Thoracic aorta (tissue), 2 donors: ENCODE measurements around the gene CYREN. TPM values are rescaled to one million over a fixed set of nuclear protein-coding genes. Genes with fewer than 3 reads are reported as not detected.
A peak's percentile ranks its signal among the peaks of the same experiment; 100 is the strongest.

Experiments
- ATAC-seq: fragments of 150-250 bp; one replicate; pipeline ENCODE4 v1.8.0; 2017; ENCODE audit warnings: low read depth; ENCODE audit not compliant: insufficient number of reproducible peaks, low FRiP score
- DNase-seq: peaks from one replicate; pipeline ENCODE4 v3.0.0-alpha.2; 2020; ENCODE audit warnings: low spot score
- H3K27ac ChIP-seq, 2 donors: fragments of 200-600 bp; sonication (generic); 1 replicate in 1 of 2; 2 replicates in 1 of 2; pipeline ENCODE4 v1.5.1; 2016; ENCODE audit warnings: mild to moderate bottlenecking in 2 of 2, moderate library complexity in 2 of 2
- H3K27me3 ChIP-seq: fragments of 200-600 bp; sonication (generic); replicated peaks from 2 replicates; pipeline ENCODE4 v1.6.0; 2016; ENCODE audit warnings: mild to moderate bottlenecking; ENCODE audit not compliant: insufficient read depth
- H3K36me3 ChIP-seq: fragments of 200-600 bp; sonication (generic); one replicate; pipeline ENCODE4 v1.5.1; 2016
- H3K4me1 ChIP-seq, 2 donors: fragments of 200-600 bp; sonication (generic); 1 replicate in 1 of 2; 2 replicates in 1 of 2; pipeline versions ENCODE4 v1.5.1 to v1.6.0; 2016; ENCODE audit warnings: low read depth in 2 of 2, mild to moderate bottlenecking in 1 of 2; ENCODE audit not compliant: control insufficient read depth in 1 of 2
- H3K4me3 ChIP-seq: fragments of 200-600 bp; sonication (generic); 2 replicates; pipeline ENCODE4 v1.5.1; 2016; ENCODE audit warnings: mild to moderate bottlenecking
- H3K9me3 ChIP-seq: fragments of 200-600 bp; sonication (generic); 2 replicates; pipeline ENCODE4 v1.5.1; 2016
- CTCF ChIP-seq: fragments of 200-600 bp; sonication (generic); IDR thresholded peaks from one replicate; pipeline ENCODE4 v1.5.1; 2019; ENCODE audit warnings: antibody characterized with exemption
- total RNA-seq, 2 donors: library from RNA; depleted of rRNA; stranded (reverse); fragments of >200 nt; gene quantifications; one replicate each; pipeline versions ENCODE4 v1.1.0 to v1.2.3, GENCODE V29; 2016

The CYREN gene
- total RNA-seq, 2 donors from 2014 or later = 37.6 to 54.1 TPM

GRCh38 chr7:135211179-135211945, 40.9 kb upstream of the CYREN start, which contains the start of gene WDR91:
WDR91 (minus strand) TSS chr7:135211526; CDS start chr7:135211502, 24 bp downstream.
- Histone ChIP-seq H3K4me3 (peak within 1 kb of the TSS; percentile 89), H3K27ac (peak within 1 kb of the TSS; percentile 94 to 96), H3K9me3 (no peaks in the 10 kb centered on the region), H3K4me1 (peaks cover 12 to 43% of the 10 kb centered on the region in 2 donors), H3K36me3 (no peaks in the 10 kb centered on the region), H3K27me3 (no peaks in the 10 kb centered on the region)
- ATAC-seq (peak; percentile 85), DNase-seq (peak; percentile 78)
- peak; percentile 18 for TF ChIP-seq CTCF

- ATAC-seq = no peak
- Histone ChIP-seq H3K9me3 (no peaks in the 10 kb centered on the region), H3K4me3 (peak overlapping the region; percentile 89), H3K4me1 (peaks cover 12 to 43% of the 10 kb centered on the region in 2 donors), H3K27ac (peak overlapping the region; percentile 94 to 96), H3K36me3 (peaks cover 2% of the 10 kb centered on the region), H3K27me3 (no peaks in the 10 kb centered on the region)
- no peak for TF ChIP-seq CTCF
- DNase-seq = no peak
Measured at GRCh38 chr7:135210888-135211178, 40.3 kb upstream of the CYREN start.

GRCh38 chr7:135209225-135209834, 38.8 kb upstream of the CYREN start:
- DNase-seq (no peak), ATAC-seq (no peak)
- Histone ChIP-seq H3K9me3 (no peaks in the 10 kb centered on the region), H3K27me3 (no peaks in the 10 kb centered on the region), H3K36me3 (peaks cover 8% of the 10 kb centered on the region), H3K27ac (no peak overlapping the region), H3K4me3 (peak overlapping the region; percentile 15), H3K4me1 (peaks cover 12 to 47% of the 10 kb centered on the region in 2 donors)
- TF ChIP-seq CTCF = no peak

GRCh38 chr7:135208102-135208793, 37.7 kb upstream of the CYREN start:
- peak overlapping the region; percentile 15 for H3K4me3 ChIP-seq
- peaks cover 17% of the 10 kb centered on the region for H3K36me3 ChIP-seq
- DNase-seq (no peak), ATAC-seq (no peak)
- no peaks in the 10 kb centered on the region for H3K27me3 ChIP-seq
- no peak for TF ChIP-seq CTCF
- H3K27ac ChIP-seq = peak overlapping the region in 1 of 2 donors; percentile 5
- H3K4me1 ChIP-seq = peaks cover 12 to 55% of the 10 kb centered on the region in 2 donors
- no peaks in the 10 kb centered on the region for H3K9me3 ChIP-seq

- ATAC-seq = no peak
Measured at GRCh38 chr7:135207406-135208101, 37.0 kb upstream of the CYREN start.

More at GRCh38 chr7:135207406-135208101, 37.0 kb upstream of the CYREN start:
- DNase-seq = no peak
- H3K36me3 ChIP-seq = peaks cover 17% of the 10 kb centered on the region
- no peaks in the 10 kb centered on the region for H3K27me3 ChIP-seq
- no peak for TF ChIP-seq CTCF
- no peak overlapping the region for H3K27ac ChIP-seq
- no peak overlapping the region for H3K4me3 ChIP-seq
- no peaks in the 10 kb centered on the region for H3K9me3 ChIP-seq
- H3K4me1 ChIP-seq = peaks cover 12 to 62% of the 10 kb centered on the region in 2 donors
